Thyroid gland (tissue), 4 donors: Measurements from ENCODE around the gene CRIM1. TPM values are rescaled to one million over a fixed set of nuclear protein-coding genes. Genes with fewer than 3 reads are reported as not detected.

Experiments
- DNase-seq, 2 donors: peaks; one replicate each; pipeline ENCODE4 v3.0.0-alpha.2; 2019
- H3K27ac ChIP-seq, 3 donors: fragments of 200-600 bp; sonication (generic); 1 replicate in 2 of 3; 2 replicates in 1 of 3; pipeline ENCODE4 v1.5.1; 2016 to 2019; ENCODE audit warnings: mild to moderate bottlenecking in 1 of 3, moderate library complexity in 1 of 3
- H3K27me3 ChIP-seq: fragments of 200-600 bp; sonication (generic); one replicate; pipeline ENCODE4 v1.5.1; 2019
- H3K36me3 ChIP-seq, 2 donors: fragments of 200-600 bp; sonication (generic); one replicate each; pipeline ENCODE4 v1.5.1; 2016 to 2019
- H3K4me1 ChIP-seq, 2 donors: fragments of 200-600 bp; sonication (generic); one replicate each; pipeline ENCODE4 v1.5.1; 2017 to 2019
- H3K4me3 ChIP-seq, 3 donors: fragments of 200-600 bp; sonication (generic); replicated peaks in 1 of 3; 1 replicate in 2 of 3; 2 replicates in 1 of 3; pipeline ENCODE4 v1.5.1; 2016; ENCODE audit warnings: mild to moderate bottlenecking in 1 of 3
- H3K9me3 ChIP-seq: fragments of 200-600 bp; sonication (generic); one replicate; pipeline ENCODE4 v1.5.1; 2017
- CTCF ChIP-seq, 6 experiments: fragments of 200-600 bp in 3 of 6; fragments of 450-650 bp in 3 of 6; sonication (generic) in 3 of 6; IDR thresholded peaks; one replicate each; pipeline ENCODE4 v1.5.1; 2016 to 2019; ENCODE audit warnings: antibody characterized with exemption in 6 of 6, mild to moderate bottlenecking in 2 of 6, inconsistent platforms in 1 of 6, moderate library complexity in 1 of 6
- POLR2A ChIP-seq, 2 donors: fragments of 450-650 bp; IDR thresholded peaks; one replicate each; pipeline ENCODE4 v1.6.1; 2017; ENCODE audit warnings: antibody characterized with exemption in 2 of 2, mild to moderate bottlenecking in 2 of 2, moderate library complexity in 1 of 2
- WGBS, 2 donors: methylation state at CpG; one replicate each; pipeline ENCODE4 v1.1.5; 2017; 5-methylcytosine and 5-hydroxymethylcytosine counted together
- intact Hi-C: fragments of 100-400 bp; cut with DNase I; formaldehyde crosslinking; loops from one replicate; pipeline ENCODE4 v1.15.1; 2023
- total RNA-seq, 4 donors: library from RNA; depleted of rRNA; stranded (reverse); fragments of >200 nt; gene quantifications; one replicate each; pipeline ENCODE4 v1.2.3, GENCODE V29; 2016

Gene CRIM1
- total RNA-seq, 4 donors from 2014 or later = 49.5 to 104 (median 71.5) TPM

GRCh38 chr2:36584148-36584794 is 228.7 kb downstream of the CRIM1 start:
- intact Hi-C loops = no loop called here
- TF ChIP-seq CTCF (IDR thresholded peaks at IDR 0.05) = no peak
- TF ChIP-seq POLR2A (IDR thresholded peaks at IDR 0.05) = no peak
- no peak overlapping the region for H3K27ac ChIP-seq

GRCh38 chr2:36586672-36587071 is 231.1 kb downstream of the CRIM1 start:
- Histone ChIP-seq H3K9me3 (no peaks in the 10 kb centered on the region), H3K36me3 (peaks cover 0 to 3% of the 10 kb centered on the region in 2 donors), H3K27me3 (no peaks in the 10 kb centered on the region), H3K27ac (no peak overlapping the region), H3K4me1 (peaks cover 0 to 3% of the 10 kb centered on the region in 2 donors), H3K4me3 (no peak overlapping the region)
- TF ChIP-seq POLR2A (IDR thresholded peaks at IDR 0.05) = no peak
- no peak for TF ChIP-seq CTCF (IDR thresholded peaks at IDR 0.05)
- WGBS, 2 donors = 96 to 99% methylated on average over 6 of the region's 6 CpGs
- intact Hi-C loops = no loop called here
- no peak for DNase-seq

More at GRCh38 chr2:36584148-36584794, 228.7 kb downstream of the CRIM1 start:
- H3K9me3 ChIP-seq = no peaks in the 10 kb centered on the region
- H3K4me3 ChIP-seq = no peak overlapping the region
- no peaks in the 10 kb centered on the region for H3K27me3 ChIP-seq
- no peak for DNase-seq
- H3K36me3 ChIP-seq = peaks cover 8 to 11% of the 10 kb centered on the region in 2 donors
- peaks cover 0 to 1% of the 10 kb centered on the region in 2 donors for H3K4me1 ChIP-seq
- WGBS, 2 donors = 98 to 100% methylated on average over 1 of the region's 1 CpG

- TF ChIP-seq CTCF (IDR thresholded peaks at IDR 0.05) (no peak), POLR2A (IDR thresholded peaks at IDR 0.05) (no peak)
- H3K9me3 ChIP-seq = no peaks in the 10 kb centered on the region
- intact Hi-C loops = no loop called here
- WGBS, 2 donors = 96 to 98% methylated on average over 1 of the region's 1 CpG
- no peaks in the 10 kb centered on the region for H3K27me3 ChIP-seq
- H3K36me3 ChIP-seq = peaks cover 0 to 3% of the 10 kb centered on the region in 2 donors
- H3K4me3 ChIP-seq = no peak overlapping the region
- DNase-seq = no peak
- H3K27ac ChIP-seq = no peak overlapping the region
- H3K4me1 ChIP-seq = peaks cover 0 to 3% of the 10 kb centered on the region in 2 donors
Observed at GRCh38 chr2:36587101-36587500, 231.5 kb downstream of the CRIM1 start.

- Histone ChIP-seq H3K4me3 (no peak overlapping the region), H3K27ac (no peak overlapping the region), H3K36me3 (peaks cover 0 to 3% of the 10 kb centered on the region in 2 donors), H3K4me1 (peaks cover 0 to 3% of the 10 kb centered on the region in 2 donors), H3K9me3 (no peaks in the 10 kb centered on the region), H3K27me3 (no peaks in the 10 kb centered on the region)
- WGBS, 2 donors = 93 to 98% methylated on average over 3 of the region's 3 CpGs
- intact Hi-C loops = no loop called here
- no peak for TF ChIP-seq POLR2A (IDR thresholded peaks at IDR 0.05)
- TF ChIP-seq CTCF (IDR thresholded peaks at IDR 0.05) = no peak
- no peak for DNase-seq
Observed at GRCh38 chr2:36587556-36587955, 232.0 kb downstream of the CRIM1 start.

GRCh38 chr2:36589230-36589630 is 233.7 kb downstream of the CRIM1 start:
- Histone ChIP-seq H3K9me3 (no peaks in the 10 kb centered on the region), H3K27me3 (no peaks in the 10 kb centered on the region), H3K36me3 (peaks cover 0 to 3% of the 10 kb centered on the region in 2 donors), H3K27ac (no peak overlapping the region), H3K4me1 (peaks cover 0 to 3% of the 10 kb centered on the region in 2 donors), H3K4me3 (no peak overlapping the region)
- DNase-seq = no peak
- TF ChIP-seq CTCF (IDR thresholded peaks at IDR 0.05) = no peak
- TF ChIP-seq POLR2A (IDR thresholded peaks at IDR 0.05) = no peak
- intact Hi-C loops = no loop called here
- 35 to 50% methylated on average over 2 of the region's 2 CpGs for WGBS, 2 donors
